Gastroesophageal sphincter (tissue), 4 donors: Measurements from ENCODE around the gene PTPRC. TPM values are rescaled to one million over a fixed set of nuclear protein-coding genes. Genes with fewer than 3 reads are reported as not detected.

ENCODE experiments used
- ATAC-seq: fragments of 150-250 bp; one replicate; pipeline ENCODE4 v1.9.1; 2016; ENCODE audit warnings: mild to moderate bottlenecking, moderate library complexity
- H3K27ac ChIP-seq, 4 donors: fragments of 200-600 bp; sonication (generic) in 3 of 4; 1 replicate in 3 of 4; 2 replicates in 1 of 4; pipeline ENCODE4 v1.5.1; 2016 to 2019
- H3K27me3 ChIP-seq: fragments of 200-600 bp; sonication (generic); one replicate; pipeline ENCODE4 v1.5.1; 2019
- H3K36me3 ChIP-seq, 2 donors: fragments of 200-600 bp; sonication (generic); one replicate each; pipeline ENCODE4 v1.5.1; 2019; ENCODE audit warnings: control low read depth in 1 of 2
- H3K4me1 ChIP-seq, 3 donors: fragments of 200-600 bp; sonication (generic); 1 replicate in 2 of 3; 2 replicates in 1 of 3; pipeline ENCODE4 v1.5.1; 2016 to 2019; ENCODE audit warnings: control low read depth in 2 of 3
- H3K4me3 ChIP-seq, 2 donors: fragments of 200-600 bp; sonication (generic); one replicate each; pipeline ENCODE4 v1.5.1; 2019; ENCODE audit warnings: mild to moderate bottlenecking in 1 of 2, moderate library complexity in 1 of 2
- H3K9me3 ChIP-seq, 3 donors: fragments of 200-600 bp; sonication (generic); one replicate each; pipeline ENCODE4 v1.5.1; 2017 to 2019; ENCODE audit warnings: control low read depth in 2 of 3
- EP300 ChIP-seq: sonication (generic); formaldehyde crosslinking; IDR thresholded peaks from one replicate; pipeline ENCODE4 v1.6.1; 2017; ENCODE audit warnings: antibody characterized with exemption, mild to moderate bottlenecking
- POLR2A ChIP-seq, 2 donors: fragments of 450-650 bp; IDR thresholded peaks; one replicate each; pipeline ENCODE4 v1.6.1; 2017; ENCODE audit warnings: antibody characterized with exemption in 2 of 2, mild to moderate bottlenecking in 2 of 2, moderate library complexity in 1 of 2
- POLR2AphosphoS5 ChIP-seq: sonication (generic); formaldehyde crosslinking; IDR thresholded peaks from one replicate; pipeline ENCODE4 v1.6.1; 2017; ENCODE audit warnings: antibody characterized with exemption
- WGBS, 2 donors: methylation state at CpG; one replicate each; pipeline ENCODE4 v1.1.5; 2018; ENCODE audit warnings: low coverage in 1 of 2; 5-methylcytosine and 5-hydroxymethylcytosine counted together
- total RNA-seq, 4 donors: library from RNA; depleted of rRNA; stranded (reverse); fragments of >200 nt; gene quantifications; one replicate each; pipeline ENCODE4 v1.1.0, GENCODE V29; 2016
- TF ChIP-seq, protein P1 (sequence below), 4 experiments: fragments of 200-600 bp in 2 of 4; fragments of 450-650 bp in 2 of 4; sonication (generic) in 1 of 4; IDR thresholded peaks; one replicate each; pipeline ENCODE4 v1.5.1; 2017 to 2019; ENCODE audit warnings: antibody characterized with exemption in 4 of 4, mild to moderate bottlenecking in 2 of 4, moderate library complexity in 2 of 4

PTPRC gene
- total RNA-seq, 4 donors from 2014 or later: 5.0 to 31.9 (median 12.9) TPM

DNA sequence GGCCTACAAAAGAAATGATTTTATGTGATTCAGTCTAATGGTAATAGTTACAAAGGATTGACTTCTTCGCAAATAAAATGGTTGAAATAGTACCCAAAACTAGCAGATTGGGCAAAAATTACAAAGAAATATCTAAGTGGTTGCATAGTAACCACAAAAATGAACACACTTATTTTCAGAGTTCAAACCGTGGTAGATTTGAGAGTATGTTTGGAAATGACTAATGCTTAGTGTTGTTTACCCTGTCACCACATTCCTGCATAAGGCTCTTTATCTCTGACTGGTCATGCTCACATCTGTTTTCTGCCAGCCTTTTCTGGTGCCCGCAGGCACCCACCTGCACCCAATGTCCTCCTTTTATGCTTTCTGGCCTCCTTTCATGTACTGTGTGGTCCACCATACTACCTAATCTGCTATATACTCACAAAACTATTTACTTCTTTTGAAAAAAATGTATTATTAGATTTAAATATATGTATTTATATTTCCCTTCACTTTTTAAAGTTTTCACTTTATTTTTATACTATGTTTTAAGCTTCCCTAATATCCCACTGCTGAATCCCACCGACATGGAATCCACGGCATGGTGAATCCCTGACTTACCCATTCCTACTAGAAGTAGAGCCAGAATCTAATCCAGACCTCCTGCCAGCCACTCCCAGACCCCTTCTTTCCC lies 30.3 kb downstream of the PTPRC start:
- no peaks in the 10 kb centered on the region for H3K4me1 ChIP-seq
- H3K27me3 ChIP-seq: no peaks in the 10 kb centered on the region
- ATAC-seq: no peak
- WGBS, 2 donors: 76 to 77% methylated on average over 4 to 5 of the region's 5 CpGs
- H3K27ac ChIP-seq: no peak overlapping the region
- H3K36me3 ChIP-seq: no peaks in the 10 kb centered on the region
- no peaks in the 10 kb centered on the region for H3K9me3 ChIP-seq
- no peak overlapping the region for H3K4me3 ChIP-seq
- TF ChIP-seq POLR2AphosphoS5 (no peak), POLR2A (IDR thresholded peaks at IDR 0.05) (no peak), EP300 (no peak)
- TF ChIP-seq, protein P1, sequence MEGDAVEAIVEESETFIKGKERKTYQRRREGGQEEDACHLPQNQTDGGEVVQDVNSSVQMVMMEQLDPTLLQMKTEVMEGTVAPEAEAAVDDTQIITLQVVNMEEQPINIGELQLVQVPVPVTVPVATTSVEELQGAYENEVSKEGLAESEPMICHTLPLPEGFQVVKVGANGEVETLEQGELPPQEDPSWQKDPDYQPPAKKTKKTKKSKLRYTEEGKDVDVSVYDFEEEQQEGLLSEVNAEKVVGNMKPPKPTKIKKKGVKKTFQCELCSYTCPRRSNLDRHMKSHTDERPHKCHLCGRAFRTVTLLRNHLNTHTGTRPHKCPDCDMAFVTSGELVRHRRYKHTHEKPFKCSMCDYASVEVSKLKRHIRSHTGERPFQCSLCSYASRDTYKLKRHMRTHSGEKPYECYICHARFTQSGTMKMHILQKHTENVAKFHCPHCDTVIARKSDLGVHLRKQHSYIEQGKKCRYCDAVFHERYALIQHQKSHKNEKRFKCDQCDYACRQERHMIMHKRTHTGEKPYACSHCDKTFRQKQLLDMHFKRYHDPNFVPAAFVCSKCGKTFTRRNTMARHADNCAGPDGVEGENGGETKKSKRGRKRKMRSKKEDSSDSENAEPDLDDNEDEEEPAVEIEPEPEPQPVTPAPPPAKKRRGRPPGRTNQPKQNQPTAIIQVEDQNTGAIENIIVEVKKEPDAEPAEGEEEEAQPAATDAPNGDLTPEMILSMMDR (IDR thresholded peaks at IDR 0.05): no peak

GRCh38 chr1:198669771-198670170 lies 30.9 kb downstream of the PTPRC start:
- Histone ChIP-seq H3K27ac (no peak overlapping the region), H3K9me3 (no peaks in the 10 kb centered on the region), H3K27me3 (no peaks in the 10 kb centered on the region), H3K36me3 (no peaks in the 10 kb centered on the region), H3K4me3 (no peak overlapping the region), H3K4me1 (no peaks in the 10 kb centered on the region)
- ATAC-seq: no peak
- TF ChIP-seq EP300 (no peak), POLR2A (IDR thresholded peaks at IDR 0.05) (no peak), POLR2AphosphoS5 (no peak)
- TF ChIP-seq, protein P1 (IDR thresholded peaks at IDR 0.05): no peak
- 88 to 95% methylated on average over 2 of the region's 2 CpGs for WGBS, 2 donors

DNA sequence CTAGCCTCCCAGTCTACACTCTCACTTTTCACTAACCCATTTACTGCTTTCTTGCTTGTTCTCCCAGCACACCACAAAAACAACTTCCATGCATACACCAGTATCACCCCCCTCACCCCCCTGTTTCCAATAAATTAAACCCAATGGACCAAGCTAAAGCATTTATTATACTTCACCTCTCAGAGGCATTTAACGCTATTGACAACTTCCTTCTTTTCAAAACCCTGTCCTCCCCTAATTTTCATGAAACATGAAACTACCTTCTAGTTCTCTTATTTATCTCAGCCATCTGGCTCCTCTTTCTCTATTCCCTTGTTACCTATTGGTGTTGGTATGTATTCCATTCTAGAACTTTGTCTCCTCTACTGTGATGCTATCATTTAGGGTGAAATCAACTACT lies 32.3 kb downstream of the PTPRC start:
- no peak for ATAC-seq
- no peaks in the 10 kb centered on the region for H3K36me3 ChIP-seq
- H3K27me3 ChIP-seq: no peaks in the 10 kb centered on the region
- no peaks in the 10 kb centered on the region for H3K4me1 ChIP-seq
- H3K9me3 ChIP-seq: no peaks in the 10 kb centered on the region
- 56 to 81% methylated on average over 1 of the region's 1 CpG for whole genome bisulfite sequencing, 2 donors
- no peak overlapping the region for H3K4me3 ChIP-seq
- H3K27ac ChIP-seq: no peak overlapping the region
- no peak for TF ChIP-seq POLR2AphosphoS5
- no peak for TF ChIP-seq POLR2A (IDR thresholded peaks at IDR 0.05)
- TF ChIP-seq, protein P1 (IDR thresholded peaks at IDR 0.05): no peak
- TF ChIP-seq EP300: no peak

DNA sequence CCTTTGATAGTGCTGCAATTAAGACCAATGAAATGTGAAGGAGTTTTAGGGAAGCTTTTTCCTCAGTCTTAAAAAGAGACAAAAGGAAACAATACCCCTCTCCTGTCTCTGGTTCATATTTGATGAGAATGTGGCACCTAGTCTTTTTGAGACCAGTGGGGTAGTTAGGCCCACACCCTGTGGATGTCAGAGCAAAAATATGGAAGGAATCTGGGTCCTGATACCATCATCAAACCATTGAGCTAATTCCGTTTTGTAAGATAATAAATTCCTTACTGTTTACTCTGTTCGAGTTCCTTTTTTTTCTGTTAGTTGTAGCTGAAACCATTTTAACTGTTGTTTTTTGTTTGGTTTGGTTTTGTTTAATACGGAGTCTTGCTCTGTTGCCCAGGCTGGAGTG lies 33.3 kb downstream of the PTPRC start:
- TF ChIP-seq POLR2AphosphoS5: no peak
- TF ChIP-seq POLR2A (IDR thresholded peaks at IDR 0.05): no peak
- TF ChIP-seq, protein P1 (IDR thresholded peaks at IDR 0.05): no peak
- no peak for TF ChIP-seq EP300
- H3K27ac ChIP-seq: no peak overlapping the region
- no peaks in the 10 kb centered on the region for H3K27me3 ChIP-seq
- WGBS, 2 donors: 88 to 90% methylated on average over 2 to 3 of the region's 3 CpGs
- no peaks in the 10 kb centered on the region for H3K4me1 ChIP-seq
- H3K36me3 ChIP-seq: no peaks in the 10 kb centered on the region
- H3K4me3 ChIP-seq: no peak overlapping the region
- no peaks in the 10 kb centered on the region for H3K9me3 ChIP-seq
- no peak for ATAC-seq

- no peak for TF ChIP-seq POLR2AphosphoS5
- TF ChIP-seq POLR2A (IDR thresholded peaks at IDR 0.05): no peak
- no peak for TF ChIP-seq EP300
- TF ChIP-seq, protein P1 (IDR thresholded peaks at IDR 0.05): no peak
- ATAC-seq: no peak
- 81 to 90% methylated on average over 2 of the region's 2 CpGs for WGBS, 2 donors
- H3K27ac ChIP-seq: no peak overlapping the region
- no peaks in the 10 kb centered on the region for H3K4me1 ChIP-seq
- H3K4me3 ChIP-seq: no peak overlapping the region
- H3K27me3 ChIP-seq: no peaks in the 10 kb centered on the region
- no peaks in the 10 kb centered on the region for H3K36me3 ChIP-seq
- H3K9me3 ChIP-seq: no peaks in the 10 kb centered on the region
These were observed 35.2 kb downstream of the PTPRC start for GRCh38 chr1:198674009-198674408.
